Measurements from ENCODE around the gene ZCCHC14. TPM values are rescaled to one million over a fixed set of nuclear protein-coding genes. Genes with fewer than 3 reads are reported as not detected.

Gene ZCCHC14
- total and polyA plus RNA-seq, 2 of the 13 experiments (the other 11 are each of a cell fraction or from before 2014, with no cell fraction given) = 12.4 to 12.5 TPM

GRCh38 chr16:87387942-87388817 lies 104.6 kb downstream of the ZCCHC14 start (continued):
- TF ChIP-seq HMGXB3 (CRISPR knock-in tag; IDR thresholded peaks at IDR 0.05; ENCODE audit: borderline replicate concordance) = peak; percentile 87
- peak; percentile 58; the same call in 1 of the 2 replicates for TF ChIP-seq SP140L (CRISPR knock-in tag; IDR thresholded peaks at IDR 0.05; ENCODE audit: borderline replicate concordance)
- TF ChIP-seq ZNF501 (CRISPR knock-in tag; IDR thresholded peaks at IDR 0.05) = peak; percentile 64
- TF ChIP-seq SALL2 (CRISPR knock-in tag; IDR thresholded peaks at IDR 0.05) = peak; percentile 62; the same call in 1 of the 2 replicates
- TF ChIP-seq IRF2 (CRISPR knock-in tag; IDR thresholded peaks at IDR 0.05) = peak; percentile 92
- TF ChIP-seq ATF3 (CRISPR knock-in tag; IDR thresholded peaks at IDR 0.05) = peak; percentile 96
- peak; percentile 92 for TF ChIP-seq ZBTB25 (CRISPR knock-in tag; IDR thresholded peaks at IDR 0.05)
- TF ChIP-seq PPARG (CRISPR knock-in tag; conservative IDR thresholded peaks at IDR 0.05) = peak; percentile 83
- TF ChIP-seq ELF4 (CRISPR knock-in tag; IDR thresholded peaks at IDR 0.05; ENCODE audit: borderline replicate concordance) = peak; percentile 81; the same call in 1 of the 2 replicates
- TF ChIP-seq CBFB (CRISPR knock-in tag; IDR thresholded peaks at IDR 0.05) = peak; percentile 68
- TF ChIP-seq ARNT2 (CRISPR knock-in tag; IDR thresholded peaks at IDR 0.05; ENCODE audit: low read depth) = peak; percentile 74
- TF ChIP-seq KLF6 (CRISPR knock-in tag; IDR thresholded peaks at IDR 0.05) = peak; percentile 53; the same call in 1 of the 2 replicates
- peak; percentile 97 for TF ChIP-seq CREM (IDR thresholded peaks at IDR 0.05)
- TF ChIP-seq CREM (CRISPR knock-in tag; IDR thresholded peaks at IDR 0.05) = no peak
- TF ChIP-seq IKZF4 (CRISPR knock-in tag; IDR thresholded peaks at IDR 0.05; ENCODE audit: borderline replicate concordance, low read depth, not compliant biosample characterization) = peak; percentile 80
- TF ChIP-seq ZNF329 (CRISPR knock-in tag; IDR thresholded peaks at IDR 0.05; ENCODE audit: low read depth) = no peak
- TF ChIP-seq ZNF180 (CRISPR knock-in tag; IDR thresholded peaks at IDR 0.05; ENCODE audit: borderline replicate concordance, low read depth) = peak; percentile 55; the same call in 1 of the 2 replicates
- TF ChIP-seq DNMT1 (CRISPR knock-in tag; IDR thresholded peaks at IDR 0.05) = 0 out of 2 replicates have a peak, but pooled peaks have one; percentile 57
- peak; percentile 94 for TF ChIP-seq ATF7 (IDR thresholded peaks at IDR 0.05)
- TF ChIP-seq ATF7 (CRISPR knock-in tag; IDR thresholded peaks at IDR 0.05) = no peak; the same call in 1 of the 2 replicates
- TF ChIP-seq ZNF562 (CRISPR knock-in tag; IDR thresholded peaks at IDR 0.05; ENCODE audit: borderline replicate concordance) = no peak
- TF ChIP-seq CAMTA2 (CRISPR knock-in tag; IDR thresholded peaks at IDR 0.05; ENCODE audit: borderline replicate concordance) = no peak
- peak; percentile 20; the same call in 1 of the 2 replicates for TF ChIP-seq HNRNPUL1 (IDR thresholded peaks at IDR 0.05; ENCODE audit: low read depth, low read length)
- TF ChIP-seq ZNF264 (CRISPR knock-in tag; IDR thresholded peaks at IDR 0.05) = peak; percentile 86
- peak; percentile 100 for TF ChIP-seq HOXA5 (CRISPR knock-in tag; IDR thresholded peaks at IDR 0.05)

Measured in HepG2 (cell line).